ENCODE measurements around the gene DCC.

DCC gene

DNA sequence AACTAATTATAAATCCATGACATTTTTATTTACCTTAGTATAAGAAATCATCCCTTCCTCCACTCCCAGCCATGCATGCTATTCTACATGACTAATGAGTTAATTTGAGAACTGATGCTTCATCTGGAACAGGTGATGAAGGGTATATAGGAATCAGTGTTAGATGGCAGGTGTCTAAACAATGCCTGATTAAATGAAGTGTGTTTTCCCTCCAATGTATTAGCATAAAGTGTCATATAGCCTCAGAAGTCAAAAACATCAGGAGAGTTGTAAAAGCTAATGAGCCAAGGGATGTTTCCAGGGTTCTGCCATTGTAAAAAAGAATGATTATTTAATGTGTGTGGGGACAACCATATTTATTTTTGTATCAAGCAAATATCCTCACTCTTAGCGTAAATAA lies 913.8 kb downstream of the DCC start:
- DNase-seq (ENCODE audit: extremely low spot score), result no peak
- ChIA-PET POLR2A (no interaction called here), CTCF (no interaction called here)
- no peak for TF ChIP-seq FOXA1 (IDR thresholded peaks at IDR 0.05)

DNA sequence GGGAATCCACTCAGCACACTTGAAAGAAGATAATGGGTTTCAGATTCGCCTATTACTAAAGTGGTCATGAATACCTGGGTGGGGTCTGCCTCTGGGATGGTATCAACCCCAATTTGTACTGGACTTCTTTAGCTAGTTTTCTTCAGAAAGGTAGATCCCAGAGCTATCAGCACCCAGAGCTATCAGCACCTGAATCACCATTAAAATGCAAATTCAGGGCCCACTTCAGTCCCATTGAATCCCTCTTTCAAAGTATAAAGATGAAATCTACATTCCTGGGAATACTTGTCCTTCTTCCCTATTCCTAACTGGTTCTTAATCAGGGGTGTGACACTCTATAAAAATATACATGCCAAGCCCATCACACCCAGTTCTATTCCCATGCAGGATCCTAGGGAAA lies 914.3 kb downstream of the DCC start:
- ChIA-PET POLR2A (no interaction called here), CTCF (no interaction called here)
- TF ChIP-seq PKNOX1 (IDR thresholded peaks at IDR 0.05) (no peak), ELF4 (IDR thresholded peaks at IDR 0.05) (no peak), FOXK2 (IDR thresholded peaks at IDR 0.05) (no peak), BHLHE40 (IDR thresholded peaks at IDR 0.05; ENCODE audit: borderline replicate concordance) (no peak), FOXM1 (IDR thresholded peaks at IDR 0.05; ENCODE audit: borderline replicate concordance) (no peak), SUZ12 (IDR thresholded peaks at IDR 0.05) (no peak), HDGF (IDR thresholded peaks at IDR 0.05; ENCODE audit: borderline replicate concordance) (no peak), FOXA1 (IDR thresholded peaks at IDR 0.05) (no peak), ARNT (IDR thresholded peaks at IDR 0.05) (no peak)
- no peak for DNase-seq (ENCODE audit: extremely low spot score)

- no peak for DNase-seq (ENCODE audit: extremely low spot score)
- CTCF ChIA-PET, result no interaction called here
- POLR2A ChIA-PET, result no interaction called here
- TF ChIP-seq TARDBP (IDR thresholded peaks at IDR 0.05) (no peak), ARNT (IDR thresholded peaks at IDR 0.05) (no peak), CTBP1 (IDR thresholded peaks at IDR 0.05; ENCODE audit: borderline replicate concordance) (no peak), L3MBTL2 (conservative IDR thresholded peaks at IDR 0.05) (no peak), FOXA1 (IDR thresholded peaks at IDR 0.05) (no peak), PKNOX1 (IDR thresholded peaks at IDR 0.05) (no peak), FOXK2 (IDR thresholded peaks at IDR 0.05) (no peak), BHLHE40 (IDR thresholded peaks at IDR 0.05; ENCODE audit: borderline replicate concordance) (no peak)
Observed at GRCh38 chr18:53261241-53261640, 921.2 kb downstream of the DCC start.

DNA sequence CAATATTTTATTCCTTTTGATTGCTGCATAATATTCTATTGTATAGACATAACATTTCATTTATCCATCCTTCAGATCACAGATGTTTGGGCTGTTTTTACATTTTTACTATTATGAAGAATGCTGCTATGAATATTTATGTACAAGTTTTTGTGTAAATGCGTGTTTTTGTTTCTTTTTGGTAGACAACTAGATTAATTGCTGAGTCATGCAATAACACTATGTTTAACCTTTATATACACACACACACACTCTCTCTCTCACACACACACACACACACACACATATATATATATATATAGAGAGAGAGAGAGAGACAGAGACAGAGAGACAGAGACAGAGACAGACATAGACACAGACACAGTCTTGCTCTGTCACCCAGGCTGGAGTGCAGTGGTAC lies 926.9 kb downstream of the DCC start:
- TF ChIP-seq FOXA1 (IDR thresholded peaks at IDR 0.05), result no peak
- TF ChIP-seq FOXM1 (IDR thresholded peaks at IDR 0.05; ENCODE audit: borderline replicate concordance), result no peak
- no peak for TF ChIP-seq CTBP1 (IDR thresholded peaks at IDR 0.05; ENCODE audit: borderline replicate concordance)
- TF ChIP-seq ELF4 (IDR thresholded peaks at IDR 0.05), result no peak
- TF ChIP-seq SUZ12 (IDR thresholded peaks at IDR 0.05), result no peak
- TF ChIP-seq ZNF384 (IDR thresholded peaks at IDR 0.05), result no peak
- no peak for TF ChIP-seq HDGF (IDR thresholded peaks at IDR 0.05; ENCODE audit: borderline replicate concordance)
- no peak for TF ChIP-seq BHLHE40 (IDR thresholded peaks at IDR 0.05; ENCODE audit: borderline replicate concordance)
- no peak for TF ChIP-seq L3MBTL2 (conservative IDR thresholded peaks at IDR 0.05)
- no peak for DNase-seq (ENCODE audit: extremely low spot score)
- CTCF ChIA-PET, result no interaction called here
- POLR2A ChIA-PET, result no interaction called here

DNA sequence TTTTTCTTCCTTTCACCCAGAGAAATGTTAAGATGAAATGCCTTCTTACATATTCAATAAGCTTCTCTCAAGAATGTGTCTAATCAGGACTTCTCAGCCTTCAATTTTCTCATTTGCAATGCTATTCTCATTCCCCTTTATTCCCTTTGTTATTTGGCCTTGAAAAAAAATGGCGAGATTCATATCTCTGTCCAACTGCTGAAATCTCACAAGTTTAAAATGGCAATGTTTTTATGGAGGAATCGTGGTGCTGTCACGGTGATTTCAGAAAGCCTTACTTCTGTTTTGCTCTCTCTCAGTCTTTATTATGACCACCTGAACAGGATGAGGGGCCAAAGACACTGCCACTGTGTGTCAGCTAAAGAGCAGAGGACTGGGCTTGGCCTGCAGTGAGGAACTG lies 928.5 kb downstream of the DCC start:
- POLR2A ChIA-PET, result no interaction called here
- TF ChIP-seq ZNF384 (IDR thresholded peaks at IDR 0.05) (no peak), SP1 (IDR thresholded peaks at IDR 0.05) (no peak), ELF4 (IDR thresholded peaks at IDR 0.05) (no peak), L3MBTL2 (conservative IDR thresholded peaks at IDR 0.05) (no peak), TARDBP (IDR thresholded peaks at IDR 0.05) (no peak), SUZ12 (IDR thresholded peaks at IDR 0.05) (no peak), PKNOX1 (IDR thresholded peaks at IDR 0.05) (no peak), FOXM1 (IDR thresholded peaks at IDR 0.05; ENCODE audit: borderline replicate concordance) (no peak), HDGF (IDR thresholded peaks at IDR 0.05; ENCODE audit: borderline replicate concordance) (no peak), FOXK2 (IDR thresholded peaks at IDR 0.05) (no peak), LEF1 (IDR thresholded peaks at IDR 0.05; ENCODE audit: borderline replicate concordance) (no peak), CTBP1 (IDR thresholded peaks at IDR 0.05; ENCODE audit: borderline replicate concordance) (no peak)
- no peak for DNase-seq (ENCODE audit: extremely low spot score)
- CTCF ChIA-PET, result no interaction called here

DNA sequence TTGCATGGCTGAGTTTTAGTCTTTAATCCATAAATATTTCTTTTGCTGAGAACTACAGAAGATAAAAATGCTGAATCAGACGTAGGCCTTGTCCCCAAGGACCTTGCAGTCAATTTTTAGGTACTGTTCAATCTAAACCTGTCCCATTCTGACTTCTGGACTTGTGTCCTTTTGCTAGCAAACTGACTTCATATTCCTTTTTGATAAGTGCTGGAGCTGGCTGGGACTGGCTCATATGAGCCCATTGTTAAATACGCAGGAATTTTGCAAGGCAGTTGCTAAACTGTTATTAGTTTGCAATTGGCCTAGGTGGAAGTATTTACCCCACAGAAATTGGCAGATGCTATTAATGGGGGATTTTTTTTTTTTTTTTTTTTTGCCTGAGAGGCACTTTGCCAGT lies 941.4 kb downstream of the DCC start:
- ChIA-PET CTCF (no interaction called here), POLR2A (no interaction called here)
- TF ChIP-seq SP1 (IDR thresholded peaks at IDR 0.05) (no peak), FOXK2 (IDR thresholded peaks at IDR 0.05) (no peak), FOXM1 (IDR thresholded peaks at IDR 0.05; ENCODE audit: borderline replicate concordance) (no peak), LEF1 (IDR thresholded peaks at IDR 0.05; ENCODE audit: borderline replicate concordance) (no peak), SUZ12 (IDR thresholded peaks at IDR 0.05) (no peak), CTBP1 (IDR thresholded peaks at IDR 0.05; ENCODE audit: borderline replicate concordance) (no peak), PKNOX1 (IDR thresholded peaks at IDR 0.05) (no peak), BHLHE40 (IDR thresholded peaks at IDR 0.05; ENCODE audit: borderline replicate concordance) (no peak), HDGF (IDR thresholded peaks at IDR 0.05; ENCODE audit: borderline replicate concordance) (no peak), NFRKB (IDR thresholded peaks at IDR 0.05) (no peak), FOXA1 (IDR thresholded peaks at IDR 0.05) (no peak), ARNT (IDR thresholded peaks at IDR 0.05) (no peak), ELF4 (IDR thresholded peaks at IDR 0.05) (no peak), L3MBTL2 (conservative IDR thresholded peaks at IDR 0.05) (no peak), ZNF384 (IDR thresholded peaks at IDR 0.05) (no peak), TARDBP (IDR thresholded peaks at IDR 0.05) (no peak)
- DNase-seq (ENCODE audit: extremely low spot score), result no peak

Data from HEK293T (cell line).